HepG2 (cell line): Measurements from ENCODE around the gene CSNK2A2. TPM values are rescaled to one million over a fixed set of nuclear protein-coding genes. Genes with fewer than 3 reads are reported as not detected.

Experiments
- AHR ChIP-seq: IDR thresholded peaks from 2 replicates; pipeline ENCODE4 v1.6.1; 2018; ENCODE audit warnings: missing genetic modification reagents, missing compliant biosample characterization
- ATF7 ChIP-seq, 2 experiments: fragments of 450-650 bp in 1 of 2; sonication (generic) in 1 of 2; formaldehyde crosslinking in 1 of 2; IDR thresholded peaks; 2 replicates each; pipeline versions ENCODE4 v1.4.0 to v1.6.1; 2016 to 2020; ENCODE audit warnings: antibody characterized with exemption in 1 of 2, mild to moderate bottlenecking in 1 of 2, missing genetic modification reagents in 1 of 2
- BHLHE40 ChIP-seq: IDR thresholded peaks from 2 replicates; pipeline ENCODE4 v1.6.1; 2011; ENCODE audit warnings: low read length, improper control_type of control experiment
- CEBPB ChIP-seq: IDR thresholded peaks from 2 replicates; pipeline ENCODE4 v1.6.1; 2011; ENCODE audit warnings: low read depth, low read length, improper control_type of control experiment, borderline replicate concordance
- FLYWCH1 ChIP-seq: sonication (generic); formaldehyde crosslinking; IDR thresholded peaks from 2 replicates; pipeline ENCODE4 v1.8.1; 2023; ENCODE audit warnings: mild to moderate bottlenecking, missing genetic modification reagents
- HDAC1 ChIP-seq: sonication (generic); formaldehyde crosslinking; IDR thresholded peaks from 2 replicates; pipeline ENCODE4 v1.5.1; 2020; ENCODE audit warnings: mild to moderate bottlenecking, missing genetic modification reagents
- HDAC6 ChIP-seq: fragments of 200-600 bp; sonication (generic); IDR thresholded peaks from 2 replicates; pipeline ENCODE4 v1.7.0; 2017; ENCODE audit warnings: mild to moderate bottlenecking, antibody characterized with exemption, low read length, low read depth
- HOXA7 ChIP-seq: sonication (generic); formaldehyde crosslinking; IDR thresholded peaks from 2 replicates; pipeline ENCODE4 v1.8.1; 2022; ENCODE audit warnings: mild to moderate bottlenecking, missing genetic modification reagents, moderate library complexity
- ISL2 ChIP-seq: sonication (generic); formaldehyde crosslinking; IDR thresholded peaks from 2 replicates; pipeline ENCODE4 v1.5.0; 2020; ENCODE audit warnings: missing genetic modification reagents
- NR2F6 ChIP-seq, 2 experiments: IDR thresholded peaks; 2 replicates each; pipeline ENCODE4 v1.6.1; 2016; ENCODE audit warnings: antibody characterized with exemption in 1 of 2, mild to moderate bottlenecking in 1 of 2
- RBAK ChIP-seq: sonication (generic); formaldehyde crosslinking; IDR thresholded peaks from 2 replicates; pipeline ENCODE4 v1.5.1; 2020; ENCODE audit warnings: mild to moderate bottlenecking, missing genetic modification reagents
- SP5 ChIP-seq: IDR thresholded peaks from 2 replicates; pipeline ENCODE4 v1.6.1; 2016; ENCODE audit warnings: low read depth, borderline replicate concordance
- YY1 ChIP-seq: IDR thresholded peaks from 2 replicates; pipeline ENCODE4 v1.6.1; 2011; ENCODE audit warnings: low read length, low read depth, moderate library complexity, mild to moderate bottlenecking; ENCODE audit not compliant: insufficient read depth, insufficient replicate concordance
- ZFX ChIP-seq: sonication (generic); formaldehyde crosslinking; IDR thresholded peaks from 2 replicates; pipeline ENCODE4 v1.4.0; 2020; ENCODE audit warnings: mild to moderate bottlenecking, low read depth, missing genetic modification reagents, moderate library complexity
- ZNF10 ChIP-seq: sonication (generic); formaldehyde crosslinking; IDR thresholded peaks from 2 replicates; pipeline ENCODE4 v1.4.0; 2020; ENCODE audit warnings: mild to moderate bottlenecking, low read depth, missing genetic modification reagents, borderline replicate concordance
- ZNF121 ChIP-seq: sonication (generic); formaldehyde crosslinking; IDR thresholded peaks from 2 replicates; pipeline ENCODE4 v1.5.0; 2020; ENCODE audit warnings: mild to moderate bottlenecking, missing genetic modification reagents
- ZNF251 ChIP-seq: sonication (generic); formaldehyde crosslinking; IDR thresholded peaks from 2 replicates; pipeline ENCODE4 v1.9.0; 2021; ENCODE audit warnings: mild to moderate bottlenecking, missing genetic modification reagents
- ZNF577 ChIP-seq: sonication (generic); formaldehyde crosslinking; IDR thresholded peaks from 2 replicates; pipeline ENCODE4 v1.4.0; 2020; ENCODE audit warnings: mild to moderate bottlenecking, low read depth, missing genetic modification reagents, borderline replicate concordance
- ZNF615 ChIP-seq: sonication (generic); formaldehyde crosslinking; IDR thresholded peaks from 2 replicates; pipeline ENCODE4 v1.5.0; 2020; ENCODE audit warnings: mild to moderate bottlenecking, missing genetic modification reagents, borderline replicate concordance
- ZNF788 ChIP-seq: sonication (generic); formaldehyde crosslinking; IDR thresholded peaks from 2 replicates; pipeline ENCODE4 v1.5.0; 2020; ENCODE audit warnings: mild to moderate bottlenecking, missing genetic modification reagents, borderline replicate concordance
- polyA plus RNA-seq, 8 experiments: library from polyadenylated mRNA; depleted of rRNA in 3 of 8; stranded (reverse) in 7 of 8; unstranded in 1 of 8; fragments of >200 nt; fragmentation: Illumina TruSeq in 4 of 8; extraction: Trizol in 4 of 8; gene quantifications; 2 replicates each; pipeline versions ENCODE4 v1.2.1 to v1.2.3, GENCODE V29; 2011 to 2016; ENCODE audit warnings: low read depth in 4 of 8, missing spikeins in 1 of 8, mixed read lengths in 1 of 8; ENCODE audit not compliant: insufficient read depth in 1 of 8
- total RNA-seq, 5 experiments: library from RNA; depleted of rRNA; stranded (reverse); fragments of >200 nt; fragmentation: Illumina TruSeq; extraction: Trizol; gene quantifications; 2 replicates each; pipeline ENCODE4 v1.2.3, GENCODE V29; 2016; ENCODE audit warnings: low read depth in 1 of 5
- TF ChIP-seq, protein P1 (sequence below): sonication (generic); formaldehyde crosslinking; conservative IDR thresholded peaks from 2 replicates; pipeline ENCODE4 v1.4.0; 2020; ENCODE audit warnings: missing genetic modification reagents
- TF ChIP-seq, protein P2 (sequence below): sonication (generic); formaldehyde crosslinking; IDR thresholded peaks from 2 replicates; pipeline ENCODE4 v1.9.0; 2022; ENCODE audit warnings: missing genetic modification reagents, mild to moderate bottlenecking, borderline replicate concordance
- TF ChIP-seq, protein P3 (sequence below): sonication (generic); formaldehyde crosslinking; IDR thresholded peaks from 2 replicates; pipeline ENCODE4 v1.5.0; 2020; ENCODE audit warnings: missing genetic modification reagents, mild to moderate bottlenecking, borderline replicate concordance
- TF ChIP-seq, protein P4 (sequence below): sonication (generic); formaldehyde crosslinking; conservative IDR thresholded peaks from 2 replicates; pipeline ENCODE4 v1.4.0; 2020; ENCODE audit warnings: missing genetic modification reagents

The CSNK2A2 gene
- total and polyA plus RNA-seq, 2 of the 13 experiments (the other 11 are each of a cell fraction or from before 2014, with no cell fraction given): 46.4 to 56.9 TPM

DNA sequence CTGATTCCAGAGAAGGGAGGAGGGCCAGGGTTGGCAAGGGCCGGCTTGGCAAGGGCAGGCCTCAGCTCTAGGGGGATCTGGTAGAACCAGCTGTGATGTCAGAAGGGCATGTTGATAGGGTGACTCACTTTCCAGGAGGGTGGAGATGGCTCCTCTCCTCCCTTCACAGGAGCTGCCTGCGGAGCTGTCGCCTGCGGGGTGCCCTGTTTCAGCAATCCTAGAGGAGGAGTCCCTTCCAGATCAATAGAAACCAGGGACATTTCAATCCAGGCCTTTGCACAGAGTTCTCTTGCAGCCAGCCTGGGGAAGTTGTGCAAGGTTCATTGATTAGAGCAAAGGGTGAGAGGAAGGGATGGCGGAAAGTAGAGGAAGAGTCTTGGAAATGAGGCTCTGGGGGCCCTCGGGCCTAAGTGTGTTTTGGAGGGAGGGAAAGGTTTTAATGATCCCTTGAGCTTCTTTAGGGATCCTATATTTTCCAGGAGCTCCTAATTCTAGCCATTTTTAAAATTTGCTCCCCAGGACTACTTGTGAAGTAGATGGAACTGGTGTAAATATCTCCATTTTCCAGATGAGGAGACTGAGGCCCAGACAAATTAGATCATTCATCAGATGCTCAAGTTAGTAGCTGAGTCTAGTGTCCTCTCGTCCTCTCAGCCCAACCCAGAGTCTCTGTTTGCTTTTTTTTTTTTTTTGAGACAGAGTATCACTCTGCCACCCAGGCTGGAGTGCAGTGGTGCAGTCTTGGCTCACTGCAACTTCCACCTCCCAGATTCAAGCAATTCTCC is 24.8 kb upstream of the CSNK2A2 start (continued):
- TF ChIP-seq, protein P1, sequence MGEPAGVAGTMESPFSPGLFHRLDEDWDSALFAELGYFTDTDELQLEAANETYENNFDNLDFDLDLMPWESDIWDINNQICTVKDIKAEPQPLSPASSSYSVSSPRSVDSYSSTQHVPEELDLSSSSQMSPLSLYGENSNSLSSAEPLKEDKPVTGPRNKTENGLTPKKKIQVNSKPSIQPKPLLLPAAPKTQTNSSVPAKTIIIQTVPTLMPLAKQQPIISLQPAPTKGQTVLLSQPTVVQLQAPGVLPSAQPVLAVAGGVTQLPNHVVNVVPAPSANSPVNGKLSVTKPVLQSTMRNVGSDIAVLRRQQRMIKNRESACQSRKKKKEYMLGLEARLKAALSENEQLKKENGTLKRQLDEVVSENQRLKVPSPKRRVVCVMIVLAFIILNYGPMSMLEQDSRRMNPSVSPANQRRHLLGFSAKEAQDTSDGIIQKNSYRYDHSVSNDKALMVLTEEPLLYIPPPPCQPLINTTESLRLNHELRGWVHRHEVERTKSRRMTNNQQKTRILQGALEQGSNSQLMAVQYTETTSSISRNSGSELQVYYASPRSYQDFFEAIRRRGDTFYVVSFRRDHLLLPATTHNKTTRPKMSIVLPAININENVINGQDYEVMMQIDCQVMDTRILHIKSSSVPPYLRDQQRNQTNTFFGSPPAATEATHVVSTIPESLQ (CRISPR knock-in tag): no peak
- TF ChIP-seq SP5 (CRISPR knock-in tag): no peak; the same call in 1 of the 2 replicates
- TF ChIP-seq ZNF615 (CRISPR knock-in tag): no peak
- peak; percentile 58; the same call in 1 of the 2 replicates for TF ChIP-seq ZFX (CRISPR knock-in tag)
- no peak for TF ChIP-seq RBAK
- TF ChIP-seq, protein P2, sequence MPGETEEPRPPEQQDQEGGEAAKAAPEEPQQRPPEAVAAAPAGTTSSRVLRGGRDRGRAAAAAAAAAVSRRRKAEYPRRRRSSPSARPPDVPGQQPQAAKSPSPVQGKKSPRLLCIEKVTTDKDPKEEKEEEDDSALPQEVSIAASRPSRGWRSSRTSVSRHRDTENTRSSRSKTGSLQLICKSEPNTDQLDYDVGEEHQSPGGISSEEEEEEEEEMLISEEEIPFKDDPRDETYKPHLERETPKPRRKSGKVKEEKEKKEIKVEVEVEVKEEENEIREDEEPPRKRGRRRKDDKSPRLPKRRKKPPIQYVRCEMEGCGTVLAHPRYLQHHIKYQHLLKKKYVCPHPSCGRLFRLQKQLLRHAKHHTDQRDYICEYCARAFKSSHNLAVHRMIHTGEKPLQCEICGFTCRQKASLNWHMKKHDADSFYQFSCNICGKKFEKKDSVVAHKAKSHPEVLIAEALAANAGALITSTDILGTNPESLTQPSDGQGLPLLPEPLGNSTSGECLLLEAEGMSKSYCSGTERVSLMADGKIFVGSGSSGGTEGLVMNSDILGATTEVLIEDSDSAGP (CRISPR knock-in tag): no peak
- no peak; the same call in 1 of the 2 replicates for TF ChIP-seq NR2F6 (IDR thresholded peaks at IDR 0.05)
- TF ChIP-seq NR2F6 (CRISPR knock-in tag; IDR thresholded peaks at IDR 0.05): no peak
- TF ChIP-seq, protein P3, sequence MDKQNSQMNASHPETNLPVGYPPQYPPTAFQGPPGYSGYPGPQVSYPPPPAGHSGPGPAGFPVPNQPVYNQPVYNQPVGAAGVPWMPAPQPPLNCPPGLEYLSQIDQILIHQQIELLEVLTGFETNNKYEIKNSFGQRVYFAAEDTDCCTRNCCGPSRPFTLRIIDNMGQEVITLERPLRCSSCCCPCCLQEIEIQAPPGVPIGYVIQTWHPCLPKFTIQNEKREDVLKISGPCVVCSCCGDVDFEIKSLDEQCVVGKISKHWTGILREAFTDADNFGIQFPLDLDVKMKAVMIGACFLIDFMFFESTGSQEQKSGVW (CRISPR knock-in tag): no peak
- no peak for TF ChIP-seq HOXA7 (CRISPR knock-in tag)
- no peak for TF ChIP-seq ZNF577
- no peak for TF ChIP-seq ZNF10 (CRISPR knock-in tag)
- TF ChIP-seq ZNF788 (CRISPR knock-in tag): no peak
- no peak for TF ChIP-seq AHR (CRISPR knock-in tag)
- TF ChIP-seq ATF7 (IDR thresholded peaks at IDR 0.05): no peak
- TF ChIP-seq ATF7 (CRISPR knock-in tag; IDR thresholded peaks at IDR 0.05): no peak
- no peak for TF ChIP-seq ZNF121 (CRISPR knock-in tag)
- peak; percentile 96 for TF ChIP-seq CEBPB
- TF ChIP-seq BHLHE40: no peak
- TF ChIP-seq, protein P4, sequence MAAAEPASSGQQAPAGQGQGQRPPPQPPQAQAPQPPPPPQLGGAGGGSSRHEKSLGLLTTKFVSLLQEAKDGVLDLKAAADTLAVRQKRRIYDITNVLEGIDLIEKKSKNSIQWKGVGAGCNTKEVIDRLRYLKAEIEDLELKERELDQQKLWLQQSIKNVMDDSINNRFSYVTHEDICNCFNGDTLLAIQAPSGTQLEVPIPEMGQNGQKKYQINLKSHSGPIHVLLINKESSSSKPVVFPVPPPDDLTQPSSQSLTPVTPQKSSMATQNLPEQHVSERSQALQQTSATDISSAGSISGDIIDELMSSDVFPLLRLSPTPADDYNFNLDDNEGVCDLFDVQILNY (CRISPR knock-in tag): no peak
- no peak for TF ChIP-seq HDAC6
- peak; percentile 20 for TF ChIP-seq YY1
- no peak for TF ChIP-seq FLYWCH1 (CRISPR knock-in tag)
- TF ChIP-seq ISL2 (CRISPR knock-in tag): no peak
- peak; percentile 92 for TF ChIP-seq HDAC1 (CRISPR knock-in tag)
- TF ChIP-seq ZNF251 (CRISPR knock-in tag): no peak
